HepG2 (cell line): ENCODE results near the gene CBX2. TPM values are rescaled to one million over a fixed set of nuclear protein-coding genes. Genes with fewer than 3 reads are reported as not detected.

Source experiments
- ATAC-seq: fragments of 200-7000 bp; cut with Tn5 transposase; 3 replicates; pipeline ENCODE4 v1.9.1; 2020; ENCODE audit warnings: mild to moderate bottlenecking, moderate library complexity
- BruUV-seq: library from RNA; stranded (reverse); fragments of 400-500 nt; replicated peaks from 2 replicates; lab custom pipeline; 2021; lab: Mats Ljungman, UMichigan
- CTCF ChIA-PET: fragments of 300-600 bp; formaldehyde crosslinking; extraction: SDS; loops from one replicate; lab custom pipeline; 2021; ENCODE audit warnings: low total read pairs, inconsistent platforms, low intra/inter-chr PET ratio; lab: Yijun Ruan, JAX
- POLR2A ChIA-PET: fragments of 350-600 bp; sonication (Branson Sonifier 250); formaldehyde crosslinking; loops from one replicate; lab custom pipeline; 2020; ENCODE audit warnings: antibody characterized with exemption, inconsistent platforms; lab: Yijun Ruan, JAX
- DNase-seq: peaks from one replicate; pipeline ENCODE4 v3.0.0-alpha.2; 2015; ENCODE audit warnings: low spot score
- FAIRE-seq: peaks from 3 replicates; lab custom pipeline; 2011; peaks lifted over from hg19 to GRCh38; lab: Jason Lieb, UNC
- H2AFZ ChIP-seq: one replicate; pipeline ENCODE4 v1.6.1; 2011; ENCODE audit warnings: low read length, inconsistent platforms
- H3K27ac ChIP-seq: fragments of 300-600 bp; 3 replicates; pipeline ENCODE4 v1.8.0; 2011; ENCODE audit warnings: mixed run types, mild to moderate bottlenecking, mixed read lengths, low read length, inconsistent platforms; ENCODE audit not compliant: insufficient read depth; ENCODE audit errors: extremely low read length
- H3K27me3 ChIP-seq, 2 experiments: fragments of 200-600 bp in 1 of 2; 2 replicates in 1 of 2; 3 replicates in 1 of 2; pipeline versions ENCODE4 v1.6.0 to v1.8.0; 2011; ENCODE audit warnings: low read length in 2 of 2, mild to moderate bottlenecking in 2 of 2, moderate library complexity in 2 of 2, inconsistent platforms in 1 of 2; ENCODE audit not compliant: insufficient read depth in 2 of 2, control insufficient read depth in 1 of 2
- H3K36me3 ChIP-seq, 2 experiments: fragments of 200-600 bp in 1 of 2; replicated peaks in 1 of 2; 2 replicates in 1 of 2; 3 replicates in 1 of 2; pipeline versions ENCODE4 v1.5.1 to v1.8.0; 2011; ENCODE audit warnings: low read length in 2 of 2, inconsistent platforms in 1 of 2; ENCODE audit not compliant: insufficient read depth in 2 of 2, control insufficient read depth in 1 of 2
- H3K4me1 ChIP-seq: 2 replicates; pipeline ENCODE4 v1.5.1; 2012; ENCODE audit warnings: low read length, inconsistent platforms; ENCODE audit not compliant: insufficient read depth
- H3K4me2 ChIP-seq: 2 replicates; pipeline ENCODE4 v1.6.0; 2011; ENCODE audit warnings: low read depth, low read length, inconsistent platforms
- H3K4me3 ChIP-seq, 3 experiments: fragments of 200-600 bp in 1 of 3; sonication (generic), shearing (Covaris generic) in 1 of 3; replicated peaks in 1 of 3; 2 replicates each; pipeline ENCODE4 v1.5.1; 2011 to 2016; ENCODE audit warnings: low read length in 3 of 3, inconsistent platforms in 2 of 3, low read depth in 2 of 3, mild to moderate bottlenecking in 2 of 3, control low read depth in 1 of 3, mixed read lengths in 1 of 3; ENCODE audit not compliant: insufficient read depth in 1 of 3
- H3K79me2 ChIP-seq: one replicate; pipeline ENCODE4 v1.6.1; 2011; ENCODE audit warnings: low read length, inconsistent platforms; ENCODE audit not compliant: insufficient read depth
- H3K9ac ChIP-seq: 2 replicates; pipeline ENCODE4 v1.6.0; 2011; ENCODE audit warnings: mild to moderate bottlenecking, low read depth, low read length, inconsistent platforms; ENCODE audit not compliant: insufficient read depth
- H3K9me3 ChIP-seq: 2 replicates; pipeline ENCODE4 v1.5.1; 2012; ENCODE audit warnings: mild to moderate bottlenecking, low read length
- H4K20me1 ChIP-seq: 2 replicates; pipeline ENCODE4 v1.6.0; 2011; ENCODE audit warnings: inconsistent platforms, mild to moderate bottlenecking, low read length, moderate library complexity; ENCODE audit not compliant: insufficient read depth
- CTCF ChIP-seq: sonication (generic); formaldehyde crosslinking; IDR thresholded peaks from 2 replicates; pipeline ENCODE4 v1.5.0; 2020; ENCODE audit warnings: mild to moderate bottlenecking, missing genetic modification reagents, moderate library complexity
- DMAP1 ChIP-seq: IDR thresholded peaks from 2 replicates; pipeline ENCODE4 v1.6.1; 2016
- KAT8 ChIP-seq: IDR thresholded peaks from 2 replicates; pipeline ENCODE4 v1.6.1; 2016; ENCODE audit warnings: missing genetic modification reagents, missing compliant biosample characterization
- MAFF ChIP-seq: IDR thresholded peaks from 2 replicates; pipeline ENCODE4 v1.6.1; 2011; ENCODE audit warnings: low read depth, low read length, improper control_type of control experiment
- MYPOP ChIP-seq: sonication (generic); formaldehyde crosslinking; IDR thresholded peaks from 2 replicates; pipeline ENCODE4 v1.8.1; 2023; ENCODE audit warnings: mild to moderate bottlenecking, moderate library complexity, missing genetic modification reagents
- PLRG1 ChIP-seq: fragments of 450-650 bp; conservative IDR thresholded peaks from 2 replicates; pipeline ENCODE4 v1.6.1; 2016
- RXRB ChIP-seq: IDR thresholded peaks from 2 replicates; pipeline ENCODE4 v1.6.1; 2016; ENCODE audit warnings: borderline replicate concordance, missing genetic modification reagents, missing compliant biosample characterization
- SAFB2 ChIP-seq: sonication (generic); formaldehyde crosslinking; IDR thresholded peaks from 2 replicates; pipeline ENCODE4 v1.5.1; 2020; ENCODE audit warnings: missing genetic modification reagents, low read depth, mild to moderate bottlenecking, borderline replicate concordance
- TEAD3 ChIP-seq: optimal IDR thresholded peaks from 2 replicates; pipeline ENCODE3; 2016; ENCODE audit warnings: borderline replicate concordance
- ZBTB38 ChIP-seq: sonication (generic); formaldehyde crosslinking; IDR thresholded peaks from 2 replicates; pipeline ENCODE4 v1.5.1; 2020; ENCODE audit warnings: mild to moderate bottlenecking, missing genetic modification reagents
- ZFP41 ChIP-seq: sonication (generic); formaldehyde crosslinking; IDR thresholded peaks from 2 replicates; pipeline ENCODE4 v1.4.0; 2020; ENCODE audit warnings: mild to moderate bottlenecking, missing genetic modification reagents, borderline replicate concordance
- ZNF18 ChIP-seq: sonication (generic); formaldehyde crosslinking; IDR thresholded peaks from 2 replicates; pipeline ENCODE4 v1.8.0; 2022; ENCODE audit warnings: mild to moderate bottlenecking, missing genetic modification reagents; ENCODE audit not compliant: insufficient replicate concordance
- ZNF20 ChIP-seq: sonication (generic); formaldehyde crosslinking; IDR thresholded peaks from 2 replicates; pipeline ENCODE4 v1.4.0; 2020; ENCODE audit warnings: mild to moderate bottlenecking, moderate library complexity, missing genetic modification reagents
- ZSCAN9 ChIP-seq: IDR thresholded peaks from 2 replicates; pipeline ENCODE4 v1.6.1; 2016; ENCODE audit warnings: borderline replicate concordance
- WGBS: methylation state at CpG from one replicate; pipeline ENCODE4 v1.1.6; 2017; ENCODE audit warnings: low lambda C conversion rate; 5-methylcytosine and 5-hydroxymethylcytosine counted together
- in situ Hi-C: cut with HindIII; loops from 2 replicates; pipeline ENCODE4 v1.10.0; 2017; ENCODE audit warnings: low pct_unique_long_range_greater_than_20kb; ENCODE audit not compliant: extremely low pct_ligation_motif_present
- intact Hi-C: fragments of 100-400 bp; cut with micrococcal nuclease; formaldehyde crosslinking; loops from one replicate; pipeline ENCODE4 v1.10.0; 2022; ENCODE audit not compliant: unreplicated experiment
- polyA plus RNA-seq, 8 experiments: library from polyadenylated mRNA; depleted of rRNA in 3 of 8; stranded (reverse) in 7 of 8; unstranded in 1 of 8; fragments of >200 nt; fragmentation: Illumina TruSeq in 4 of 8; extraction: Trizol in 4 of 8; gene quantifications; 2 replicates each; pipeline versions ENCODE4 v1.2.1 to v1.2.3, GENCODE V29; 2011 to 2016; ENCODE audit warnings: low read depth in 4 of 8, missing spikeins in 1 of 8, mixed read lengths in 1 of 8; ENCODE audit not compliant: insufficient read depth in 1 of 8
- total RNA-seq, 5 experiments: library from RNA; depleted of rRNA; stranded (reverse); fragments of >200 nt; fragmentation: Illumina TruSeq; extraction: Trizol; gene quantifications; 2 replicates each; pipeline ENCODE4 v1.2.3, GENCODE V29; 2016; ENCODE audit warnings: low read depth in 1 of 5

CBX2 gene
- total and polyA plus RNA-seq, 2 of the 13 experiments (the other 11 are each of a cell fraction or from before 2014, with no cell fraction given), result 14.5 to 31.1 TPM

GRCh38 chr17:79775632-79776031 lies 2.3 kb upstream of the CBX2 start:
- TF ChIP-seq ZNF20 (CRISPR knock-in tag) (no peak), SAFB2 (CRISPR knock-in tag) (no peak), ZSCAN9 (CRISPR knock-in tag) (no peak), PLRG1 (no peak), DMAP1 (no peak), MAFF (no peak), CTCF (CRISPR knock-in tag) (peak; percentile 21), RXRB (CRISPR knock-in tag) (no peak), ZFP41 (no peak), ZNF18 (CRISPR knock-in tag) (peak; percentile 64), ZBTB38 (CRISPR knock-in tag) (peak; percentile 72; the same call in 1 of the 2 replicates), MYPOP (CRISPR knock-in tag) (no peak), TEAD3 (CRISPR knock-in tag) (peak; percentile 31), KAT8 (CRISPR knock-in tag) (no peak)
- in situ Hi-C loops, result no loop called here
- BruUV-seq, result no TSS peak
- ChIA-PET CTCF (interaction anchor here (0.6 kb wide), 1 partner anchor 33 kb away, joined by 3 read pairs; no protein-coding TSS in a partner anchor), POLR2A (interaction anchor here (1.9 kb wide), 1 partner anchor 22 kb away, joined by 8 read pairs; the partner anchor contains the start of gene CBX8)
- H3K9ac ChIP-seq, result no peak overlapping the region
- intact Hi-C loops, result loop anchor here (5.0 kb wide), 1 partner anchor 33 kb away; no protein-coding TSS in a partner anchor
- H3K36me3 ChIP-seq, result peaks cover 5 to 12% of the 10 kb centered on the region in 2 experiments; a peak in 3 of 5 replicates
- no peak for FAIRE-seq
- no peak for DNase-seq
- peaks cover 16% of the 10 kb centered on the region for H3K79me2 ChIP-seq
- peak overlapping the region; percentile 92 for H3K4me2 ChIP-seq
- H3K9me3 ChIP-seq, result no peaks in the 10 kb centered on the region
- peaks cover 1 to 11% of the 10 kb centered on the region in 2 experiments; a peak in 3 of 5 replicates for H3K27me3 ChIP-seq
- no peak overlapping the region for H2AFZ ChIP-seq
- H3K4me3 ChIP-seq, result peak overlapping the region in 1 of 3 experiments; percentile 2; a peak in 1 of 6 replicates
- peaks cover 68% of the 10 kb centered on the region for H3K4me1 ChIP-seq
- H3K27ac ChIP-seq, result no peak overlapping the region
- H4K20me1 ChIP-seq, result peaks cover 14% of the 10 kb centered on the region; the same call in 1 of the 2 replicates
- 45% methylated on average over 6 of the region's 6 CpGs for WGBS
- no peak for ATAC-seq
